ENCODE data around the gene KRT1.

DNA sequence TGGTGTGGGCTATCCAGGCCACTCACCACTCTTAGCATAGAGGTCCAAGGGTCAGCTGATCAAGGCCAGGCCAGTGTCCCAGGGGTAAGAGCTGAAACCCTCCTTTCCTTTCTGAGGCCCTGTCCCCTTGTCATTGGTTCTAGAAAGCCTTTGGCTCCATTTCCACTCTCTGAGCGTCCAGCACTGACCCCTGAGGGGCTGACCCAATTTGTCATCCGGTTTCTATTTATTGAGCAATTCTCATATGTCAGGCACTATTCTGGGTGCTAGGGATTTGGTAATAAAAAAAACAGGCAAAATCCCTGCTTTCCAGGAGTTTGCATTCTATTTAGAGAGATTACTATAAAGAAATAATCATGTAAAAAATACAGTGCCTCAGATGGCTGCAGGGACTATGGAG is 19.8 kb upstream of the KRT1 start:
- no peak for TF ChIP-seq CTCF (conservative IDR thresholded peaks at IDR 0.05 in 1 of 2, IDR thresholded peaks at IDR 0.05 in 1 of 2; ENCODE audit: low read depth in 1 of 2, low read length in 2 of 2)
- TF ChIP-seq EZH2 (IDR thresholded peaks at IDR 0.05; ENCODE audit: low read length, missing control alignments), result no peak

All from fibroblast of lung (primary cell).